ENCODE results near the gene RAD51C. TPM values are rescaled to one million over a fixed set of nuclear protein-coding genes. Genes with fewer than 3 reads are reported as not detected.
"Not testable (repeated sequence)": the region's sequence is repeated elsewhere in the genome, so short reads cannot be mapped to it uniquely, and the experiment has no call there.

The RAD51C gene
- total RNA-seq, 1 donor from 2014 or later: 63.1 TPM

- intact Hi-C loops (cut with micrococcal nuclease): no loop called here
These were observed 12.4 kb upstream of the RAD51C start for GRCh38 chr17:58680038-58680369.

DNA sequence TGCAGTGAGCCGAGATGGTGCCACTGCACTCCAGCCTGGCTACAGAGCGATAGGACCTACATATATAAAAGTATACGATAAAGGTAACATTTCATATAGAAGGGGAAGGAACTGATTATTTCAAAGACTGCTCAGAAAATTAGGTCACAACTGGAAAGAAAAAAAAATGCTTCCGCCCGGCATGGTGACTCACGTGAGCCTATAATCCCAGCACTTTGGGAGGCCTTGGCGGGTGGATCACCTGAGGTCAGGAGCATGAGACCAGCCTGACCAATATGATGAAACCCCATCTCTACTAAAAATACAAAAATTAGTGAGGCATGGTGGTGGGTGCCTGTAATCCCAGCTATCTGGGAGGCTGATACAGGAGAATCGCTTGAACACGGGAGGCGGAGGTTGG, 8.4 kb upstream of the RAD51C start:
- intact Hi-C loops (cut with micrococcal nuclease): no loop called here

DNA sequence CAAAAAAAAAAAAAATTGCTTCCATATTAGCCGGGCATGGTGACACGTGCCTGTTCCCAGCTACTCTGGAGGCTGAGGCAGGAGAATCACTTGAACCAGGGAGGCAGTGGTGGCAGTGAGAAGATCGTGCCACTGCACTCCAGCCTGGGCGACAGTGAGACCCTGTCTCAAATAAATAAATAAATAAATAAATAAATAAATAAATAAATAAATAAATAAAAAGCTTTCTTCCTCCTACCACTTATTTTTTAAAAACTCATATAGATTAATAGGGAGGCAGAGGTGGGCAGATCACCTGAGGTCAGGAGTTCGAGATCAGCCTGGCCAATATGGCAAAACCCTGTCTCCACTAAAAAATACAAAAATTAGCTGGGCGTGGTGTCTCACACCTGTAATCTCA, 7.9 kb upstream of the RAD51C start:
- intact Hi-C loops (cut with micrococcal nuclease): not testable (repeated sequence)

DNA sequence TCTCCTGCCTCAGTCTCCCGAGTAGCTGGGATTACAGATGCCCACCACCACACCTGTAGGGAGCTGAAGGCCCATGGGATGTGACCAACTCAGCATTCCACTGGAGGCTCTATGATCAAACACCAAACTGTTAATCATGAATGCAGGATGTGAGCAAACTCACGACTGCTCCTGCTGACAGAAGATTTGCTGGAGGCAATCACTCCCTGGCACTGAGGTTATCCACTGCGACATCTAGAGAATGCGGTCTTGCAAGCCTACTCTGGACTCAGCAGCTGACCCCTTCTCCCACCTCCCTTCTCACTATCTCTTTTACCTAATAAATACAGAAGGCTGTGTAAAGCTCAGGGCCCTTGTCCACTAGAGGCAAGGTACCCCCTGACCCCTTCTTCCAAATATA, 5.4 kb upstream of the RAD51C start:
- intact Hi-C loops (cut with micrococcal nuclease): no loop called here

DNA sequence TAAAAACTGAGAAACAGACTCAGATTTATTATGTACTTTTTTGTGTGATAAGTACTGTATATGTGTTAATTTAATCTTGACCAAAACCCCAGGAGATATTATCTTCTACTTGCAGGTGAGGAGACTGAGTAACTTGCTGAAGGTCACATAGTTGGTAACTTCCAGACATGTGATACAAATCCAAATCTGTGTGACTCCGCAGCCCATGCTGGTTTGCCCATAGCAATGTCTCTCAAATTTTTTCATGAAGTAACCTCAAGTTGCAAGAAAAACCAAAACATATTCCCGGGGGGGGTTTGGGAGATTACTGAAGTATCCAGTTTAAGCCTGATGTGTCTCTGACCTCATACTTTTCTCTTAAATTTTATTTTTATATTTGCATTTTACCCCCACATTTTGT, 3.9 kb upstream of the RAD51C start:
- intact Hi-C loops (cut with micrococcal nuclease): no loop called here

DNA sequence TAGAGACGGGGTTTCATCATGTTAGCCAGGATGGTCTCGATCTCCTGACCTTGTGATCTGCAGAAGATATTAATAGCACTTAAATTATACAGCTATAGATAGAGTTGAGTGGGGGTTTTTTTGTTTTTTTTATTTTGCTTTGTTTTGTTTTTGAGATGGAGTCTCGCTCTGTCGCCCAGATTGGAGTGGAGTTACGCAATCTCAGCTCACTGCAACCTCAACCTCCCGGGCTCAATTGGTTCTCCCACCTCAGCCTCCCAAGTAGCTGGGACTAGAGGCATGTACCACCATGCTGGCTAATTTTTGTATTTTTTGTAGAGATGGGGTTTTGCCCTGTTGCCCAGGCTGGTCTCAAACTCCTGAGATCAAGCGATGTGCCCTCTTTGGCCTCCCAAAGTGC, 2.4 kb upstream of the RAD51C start:
- intact Hi-C loops (cut with micrococcal nuclease): loop anchor here (5.0 kb wide), 1 partner anchor 173 kb away; no protein-coding TSS in a partner anchor

- intact Hi-C loops (cut with micrococcal nuclease): loop anchor here (1.0 to 5.0 kb wide), 3 partner anchors 33 to 174 kb away; no protein-coding TSS in a partner anchor
These were observed 632 bp upstream of the RAD51C start, which contains the start of gene TEX14 for GRCh38 chr17:58691701-58692238. Gene TEX14 (minus strand): TSS chr17:58692045. CDS start chr17:58652001, 40,044 bp downstream.

DNA sequence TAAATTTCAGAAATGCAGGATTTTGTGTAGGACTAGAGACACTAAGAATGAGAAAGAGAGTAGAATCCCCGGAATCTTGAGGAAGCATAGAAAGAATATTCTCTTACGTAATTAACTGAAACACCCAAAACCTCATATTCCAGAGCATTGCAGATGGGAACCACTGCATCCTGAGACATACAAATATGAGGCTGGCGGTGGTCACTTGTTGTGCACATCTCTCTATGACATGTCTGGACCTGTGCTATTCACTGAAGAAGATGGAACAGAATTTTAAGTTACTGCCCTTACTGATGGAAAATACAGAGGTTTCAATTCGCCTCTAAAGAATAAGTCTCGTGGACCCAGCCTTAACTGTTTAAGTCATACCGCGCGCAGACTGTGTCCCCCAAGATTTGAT, 806 bp downstream of the RAD51C start:
- intact Hi-C loops (cut with micrococcal nuclease): loop anchor here (2.0 to 5.0 kb wide), 2 partner anchors 34 to 176 kb away; no protein-coding TSS in a partner anchor

DNA sequence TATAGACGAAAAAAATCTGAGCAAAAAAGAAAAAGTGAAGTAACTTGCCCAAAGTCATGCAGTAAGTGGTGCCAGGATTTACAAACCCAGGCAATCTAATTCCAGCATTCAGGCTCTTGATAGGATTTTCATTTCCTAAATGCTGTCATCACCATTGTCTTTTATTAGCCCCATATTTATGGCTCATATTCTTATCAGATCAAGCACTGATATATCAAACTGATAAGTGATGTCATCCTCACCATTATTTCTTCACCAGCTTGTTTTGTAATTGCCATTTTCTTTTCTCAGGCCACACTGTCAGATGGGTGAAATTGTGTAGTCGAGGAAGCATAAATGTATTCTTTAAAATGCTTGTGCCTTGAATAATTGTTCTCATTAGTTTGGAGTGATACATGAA, 1.3 kb downstream of the RAD51C start:
- intact Hi-C loops (cut with micrococcal nuclease): loop anchor here (2.0 to 5.0 kb wide), 2 partner anchors 35 to 176 kb away; no protein-coding TSS in a partner anchor

GRCh38 chr17:58694302-58694701, 1.9 kb downstream of the RAD51C start:
- intact Hi-C loops (cut with micrococcal nuclease): loop anchor here (5.0 kb wide), 1 partner anchor 177 kb away; no protein-coding TSS in a partner anchor

DNA sequence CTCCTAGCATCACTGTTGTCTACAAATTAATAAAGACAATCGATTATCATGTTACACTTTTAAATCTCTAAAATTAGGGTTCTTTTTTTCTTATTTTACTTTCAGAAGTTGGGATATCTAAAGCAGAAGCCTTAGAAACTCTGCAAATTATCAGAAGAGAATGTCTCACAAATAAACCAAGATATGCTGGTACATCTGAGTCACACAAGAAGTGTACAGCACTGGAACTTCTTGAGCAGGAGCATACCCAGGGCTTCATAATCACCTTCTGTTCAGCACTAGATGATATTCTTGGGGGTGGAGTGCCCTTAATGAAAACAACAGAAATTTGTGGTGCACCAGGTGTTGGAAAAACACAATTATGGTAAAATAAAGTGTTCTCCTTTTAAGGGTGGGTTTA, 2.4 kb downstream of the RAD51C start:
- intact Hi-C loops (cut with micrococcal nuclease): loop anchor here (5.0 kb wide), 1 partner anchor 178 kb away; no protein-coding TSS in a partner anchor

DNA sequence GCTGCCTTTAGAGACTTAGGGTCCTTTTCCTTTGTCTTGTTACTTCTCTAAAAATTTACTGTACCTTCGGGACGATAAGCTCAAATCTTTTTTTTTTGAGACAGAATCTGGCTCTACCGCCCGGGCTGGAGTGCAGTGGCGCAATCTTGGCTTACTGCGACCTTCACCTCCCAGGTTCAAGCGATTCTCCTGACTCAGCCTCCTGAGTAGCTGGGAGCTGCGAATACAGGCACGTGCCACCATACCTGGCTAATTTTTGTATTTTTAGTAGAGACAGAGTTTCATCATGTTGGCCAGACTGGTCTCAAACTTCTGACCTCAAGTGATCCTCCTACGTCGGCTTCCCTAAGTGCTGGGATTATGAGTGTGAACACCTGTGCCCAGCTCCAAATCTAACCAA, 7.4 kb downstream of the RAD51C start:
- intact Hi-C loops (cut with micrococcal nuclease): no loop called here

DNA sequence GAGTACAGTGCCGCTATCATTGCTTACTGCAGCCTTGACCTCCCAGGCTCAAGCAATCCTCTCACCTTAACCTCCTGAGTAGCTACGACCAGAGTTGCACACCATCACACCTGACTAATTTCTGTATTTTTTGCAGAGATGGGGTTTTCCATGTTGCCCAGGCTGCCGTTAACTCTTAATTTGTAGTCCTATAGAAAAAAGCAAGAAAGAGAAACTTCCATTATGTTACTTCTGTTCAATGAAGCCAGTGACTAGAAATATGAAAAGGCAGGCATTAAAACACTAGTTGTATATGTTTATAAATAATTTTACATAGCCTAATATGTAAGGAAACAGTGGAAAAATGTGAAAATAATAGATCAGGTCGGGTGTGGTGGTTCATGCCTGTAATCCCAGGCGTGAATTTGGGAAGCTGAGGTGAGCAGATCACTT, 9.7 kb downstream of the RAD51C start:
- intact Hi-C loops (cut with micrococcal nuclease): no loop called here

DNA sequence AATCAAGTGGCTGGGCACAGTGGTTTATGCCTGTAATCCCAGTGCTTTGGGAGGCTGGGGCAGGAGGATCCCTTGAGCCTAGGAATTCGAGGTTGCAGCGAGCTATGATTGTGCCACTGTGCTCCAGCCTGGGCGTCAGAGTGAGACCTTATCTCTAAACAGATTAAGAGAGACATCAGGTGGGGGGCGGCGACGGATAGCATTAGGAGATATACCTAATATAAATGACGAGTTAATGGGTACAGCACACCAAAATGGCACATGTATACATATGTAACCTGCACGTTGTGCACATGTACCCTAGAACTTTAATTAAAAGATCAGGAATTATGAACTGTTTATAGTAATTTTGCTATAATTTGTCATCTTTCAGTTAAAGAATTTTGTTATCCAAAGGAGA, 10.3 kb downstream of the RAD51C start:
- intact Hi-C loops (cut with micrococcal nuclease): no loop called here

DNA sequence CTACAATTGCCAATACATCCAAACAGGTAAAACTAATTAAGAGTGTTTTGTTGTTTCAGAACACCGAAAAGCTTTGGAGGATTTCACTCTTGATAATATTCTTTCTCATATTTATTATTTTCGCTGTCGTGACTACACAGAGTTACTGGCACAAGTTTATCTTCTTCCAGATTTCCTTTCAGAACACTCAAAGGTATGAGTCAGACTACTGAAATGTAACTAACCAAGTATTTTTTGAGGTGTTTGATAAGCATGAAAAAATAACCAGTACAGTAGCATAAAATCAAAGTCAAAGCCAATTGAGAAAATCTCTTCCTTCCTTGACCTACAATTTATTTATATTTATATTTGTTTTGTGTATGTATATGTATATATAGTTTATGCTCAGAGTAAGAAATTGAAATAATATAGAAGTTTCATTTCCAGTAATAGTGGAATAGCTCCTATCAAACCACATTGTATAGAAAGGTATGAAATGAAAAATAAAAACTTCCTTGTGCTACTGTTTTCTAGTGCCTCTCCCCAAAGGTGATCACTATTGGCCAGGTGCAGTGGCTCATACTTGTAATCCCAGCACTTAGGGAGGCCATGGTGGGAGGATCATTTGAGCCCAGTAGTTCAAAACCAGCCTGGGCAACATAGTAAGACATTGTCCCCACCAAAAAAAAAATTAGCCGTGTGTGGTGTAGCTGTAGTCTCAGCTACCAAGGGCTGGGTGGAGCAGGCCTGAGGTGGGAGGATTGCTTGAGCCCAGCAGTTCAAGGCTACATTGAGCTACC, 10.9 kb downstream of the RAD51C start:
- intact Hi-C loops (cut with micrococcal nuclease): no loop called here

DNA sequence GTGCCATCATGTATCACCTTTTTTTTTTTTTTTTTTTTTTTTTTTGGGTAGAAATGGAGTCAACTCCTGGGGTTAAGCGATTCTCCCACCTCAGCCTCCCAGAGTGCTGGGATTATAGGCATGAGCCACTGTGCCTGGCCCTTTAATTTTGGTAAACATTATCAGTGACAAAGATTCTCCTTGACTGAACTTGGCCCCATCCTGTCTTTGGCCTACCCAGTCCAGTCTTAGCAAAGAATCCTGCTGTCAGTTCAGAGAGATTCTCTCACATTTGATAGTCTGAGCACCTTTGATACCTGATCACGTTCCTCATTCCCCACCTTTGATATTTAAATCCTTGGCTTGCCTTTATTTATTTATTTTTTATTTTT, 11.5 kb downstream of the RAD51C start:
- intact Hi-C loops (cut with micrococcal nuclease): no loop called here

GRCh38 chr17:58706351-58707140, 14.1 kb downstream of the RAD51C start:
- intact Hi-C loops (cut with micrococcal nuclease): no loop called here

DNA sequence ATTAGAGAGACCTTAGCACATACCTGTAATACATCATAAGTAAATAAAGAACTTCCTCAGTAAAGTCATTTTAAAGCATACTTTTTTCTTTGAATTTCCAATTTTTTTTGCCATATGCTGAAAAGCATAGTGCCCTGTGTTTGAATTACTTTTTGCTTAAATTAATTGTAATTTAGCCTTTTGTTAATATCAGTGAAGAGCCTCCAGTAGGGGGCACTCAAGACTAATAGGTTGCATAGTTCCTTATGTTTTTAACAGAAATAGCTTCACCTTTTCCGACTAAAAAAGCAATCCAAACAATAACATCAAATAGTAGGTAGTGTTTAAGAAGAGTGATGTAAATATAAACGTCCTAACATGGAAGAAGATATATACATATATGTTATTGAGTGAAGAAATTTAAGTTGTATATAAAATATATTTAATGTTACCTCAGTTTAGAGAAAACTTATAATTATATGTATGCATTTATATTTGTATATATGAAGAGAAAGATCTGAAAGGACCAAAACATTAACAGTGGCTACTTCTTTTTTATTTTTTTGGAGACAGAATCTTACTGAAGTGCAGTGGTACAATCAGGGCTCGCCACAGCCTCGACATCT, 18.6 kb downstream of the RAD51C start:
- intact Hi-C loops (cut with micrococcal nuclease): loop anchor here (1.0 to 2.0 kb wide), 2 partner anchors 46 to 294 kb away; no protein-coding TSS in a partner anchor

GRCh38 chr17:58722274-58722673, 29.9 kb downstream of the RAD51C start:
- intact Hi-C loops (cut with micrococcal nuclease): no loop called here

GRCh38 chr17:58722696-58723095, 30.3 kb downstream of the RAD51C start:
- intact Hi-C loops (cut with micrococcal nuclease): no loop called here

- intact Hi-C loops (cut with micrococcal nuclease): no loop called here
These were observed 36.4 kb downstream of the RAD51C start for GRCh38 chr17:58728798-58729197.

Measured in T-helper 2 cell treated with Interferon-gamma antibody and Interleukin-4, amounts not matched to agents 100 ng/mL and 5 ng/mL, for 36 hours (primary cell).